Measurements from ENCODE around the gene CTDSPL. TPM values are rescaled to one million over a fixed set of nuclear protein-coding genes. Genes with fewer than 3 reads are reported as not detected.

The CTDSPL gene
- total RNA-seq, 1 experiment from 2014 or later, result 34.4 TPM

DNA sequence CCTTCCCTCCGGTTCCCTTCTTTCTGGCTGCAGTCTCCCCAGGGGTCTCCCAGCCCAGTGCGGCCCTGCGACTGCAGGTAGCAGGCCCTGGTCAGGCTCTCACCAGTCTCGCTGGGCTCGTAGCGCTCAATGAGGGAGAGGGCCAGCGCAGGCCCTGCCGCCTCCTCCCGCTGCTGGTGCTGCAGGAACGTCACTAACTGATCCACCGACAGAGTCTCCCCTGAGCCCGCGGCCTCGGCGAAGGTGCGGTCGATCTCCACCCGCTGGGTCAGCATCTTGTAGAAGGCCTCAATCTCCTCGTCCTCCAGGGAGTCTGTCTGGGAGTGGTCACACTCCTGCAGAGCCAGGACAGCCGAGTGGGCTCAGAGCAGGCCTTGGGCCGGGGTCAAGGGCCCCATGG lies 149.4 kb downstream of the CTDSPL start:
- H2AFZ ChIP-seq (ENCODE audit: low read depth, low read length, poor library complexity, severe bottlenecking), result no peak overlapping the region
- ChIA-PET CTCF (no interaction called here), RAD21 (ENCODE audit: low non-redundant PET in 1 of 2, low total read pairs in 2 of 2, uncharacterized antibody in 2 of 2, unreplicated experiment in 2 of 2) (no interaction called here), POLR2A (no interaction called here)
- H3K36me3 ChIP-seq (ENCODE audit: control insufficient read depth in 1 of 2, insufficient read depth in 2 of 2, low read length in 2 of 2), result peaks cover 0 to 1% of the 10 kb centered on the region in 2 experiments; a peak in 2 of 4 replicates
- H3K27ac ChIP-seq (ENCODE audit: low read depth, low read length), result no peak overlapping the region
- no TSS peak for BruUV-seq (replicated peaks)
- no peaks in the 10 kb centered on the region; a peak in 1 of 4 replicates for H3K9me3 ChIP-seq (ENCODE audit: control insufficient read depth in 1 of 2, insufficient read depth in 1 of 2, low read depth in 1 of 2, low read length in 2 of 2)
- H3K9ac ChIP-seq (ENCODE audit: low read length), result no peak overlapping the region
- no peak overlapping the region for H3K4me3 ChIP-seq (replicated peaks in 1 of 2; ENCODE audit: low read depth in 1 of 2, low read length in 2 of 2)
- no peaks in the 10 kb centered on the region for H3K9me2 ChIP-seq (ENCODE audit: insufficient read depth)
- H3K27me3 ChIP-seq (ENCODE audit: insufficient read depth, low read length), result no peaks in the 10 kb centered on the region
- no peaks in the 10 kb centered on the region for H3K79me2 ChIP-seq (ENCODE audit: insufficient read depth, low read length)
- no peaks in the 10 kb centered on the region for H4K20me1 ChIP-seq (ENCODE audit: insufficient read depth)
- no peak overlapping the region for H3K4me2 ChIP-seq (ENCODE audit: low read length)
- ATAC-seq (no peak), DNase-seq (ENCODE audit: low read depth, low spot score) (no peak)
- H3K4me1 ChIP-seq (ENCODE audit: control insufficient read depth in 1 of 2, insufficient read depth in 2 of 2, low read length in 2 of 2), result no peaks in the 10 kb centered on the region
- intact Hi-C loops (cut with micrococcal nuclease), result no loop called here
- TF ChIP-seq RAD21 (IDR thresholded peaks at IDR 0.05; ENCODE audit: low read depth), result no peak

DNA sequence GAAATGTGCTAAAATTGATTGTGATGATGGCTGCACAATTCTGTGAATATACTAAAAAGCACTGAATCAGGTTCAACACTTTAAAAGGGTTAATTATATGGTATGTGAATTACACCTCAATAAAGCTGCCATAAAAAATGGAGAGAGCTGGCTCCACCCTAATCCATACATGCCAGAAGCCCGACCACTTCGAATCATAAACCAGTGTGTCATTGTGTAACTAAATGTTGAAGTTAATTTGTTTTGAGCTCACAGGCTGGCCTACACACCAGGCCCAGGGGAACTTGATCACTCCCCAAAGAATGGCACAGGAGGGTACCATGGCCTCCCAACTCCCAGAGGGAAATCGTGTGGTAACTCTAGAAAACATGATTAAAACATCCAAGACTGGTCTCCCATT lies 153.8 kb downstream of the CTDSPL start:
- no peak overlapping the region for H3K4me2 ChIP-seq (ENCODE audit: low read length)
- no peaks in the 10 kb centered on the region for H4K20me1 ChIP-seq (ENCODE audit: insufficient read depth)
- intact Hi-C loops (cut with micrococcal nuclease), result no loop called here
- H3K9me3 ChIP-seq (ENCODE audit: control insufficient read depth in 1 of 2, insufficient read depth in 1 of 2, low read depth in 1 of 2, low read length in 2 of 2), result no peaks in the 10 kb centered on the region; a peak in 1 of 4 replicates
- CTCF ChIA-PET, result no interaction called here
- H3K9ac ChIP-seq (ENCODE audit: low read length), result no peak overlapping the region
- RAD21 ChIA-PET (ENCODE audit: low non-redundant PET in 1 of 2, low total read pairs in 2 of 2, uncharacterized antibody in 2 of 2, unreplicated experiment in 2 of 2), result no interaction called here
- H3K4me1 ChIP-seq (ENCODE audit: control insufficient read depth in 1 of 2, insufficient read depth in 2 of 2, low read length in 2 of 2), result no peaks in the 10 kb centered on the region
- peaks cover 0 to 7% of the 10 kb centered on the region in 2 experiments; a peak in 2 of 4 replicates for H3K36me3 ChIP-seq (ENCODE audit: control insufficient read depth in 1 of 2, insufficient read depth in 2 of 2, low read length in 2 of 2)
- POLR2A ChIA-PET, result no interaction called here
- no peak overlapping the region for H3K4me3 ChIP-seq (replicated peaks in 1 of 2; ENCODE audit: low read depth in 1 of 2, low read length in 2 of 2)
- H3K79me2 ChIP-seq (ENCODE audit: insufficient read depth, low read length), result no peaks in the 10 kb centered on the region
- ATAC-seq, result no peak
- DNase-seq (ENCODE audit: low read depth, low spot score), result no peak
- no peak overlapping the region for H3K27ac ChIP-seq (ENCODE audit: low read depth, low read length)
- H2AFZ ChIP-seq (ENCODE audit: low read depth, low read length, poor library complexity, severe bottlenecking), result no peak overlapping the region
- no peaks in the 10 kb centered on the region for H3K9me2 ChIP-seq (ENCODE audit: insufficient read depth)
- H3K27me3 ChIP-seq (ENCODE audit: insufficient read depth, low read length), result no peaks in the 10 kb centered on the region
- TF ChIP-seq FOSL1 (IDR thresholded peaks at IDR 0.05; ENCODE audit: low read depth) (no peak), CEBPB (IDR thresholded peaks at IDR 0.05; ENCODE audit: low read depth) (no peak), POLR2A (IDR thresholded peaks at IDR 0.05; ENCODE audit: borderline replicate concordance, extremely low read depth, insufficient read depth, insufficient read length) (no peak), SIN3A (IDR thresholded peaks at IDR 0.05; ENCODE audit: low read depth) (no peak), ZNF274 (IDR thresholded peaks at IDR 0.05; ENCODE audit: low read depth, low read length) (no peak), SRF (IDR thresholded peaks at IDR 0.05; ENCODE audit: low read depth) (no peak), ELF1 (IDR thresholded peaks at IDR 0.05; ENCODE audit: borderline replicate concordance, low read depth) (no peak), JUND (IDR thresholded peaks at IDR 0.05) (no peak), YY1 (IDR thresholded peaks at IDR 0.05; ENCODE audit: extremely low read depth, insufficient replicate concordance, low read depth, low read length) (no peak), EZH2 (IDR thresholded peaks at IDR 0.05) (no peak)
- TF ChIP-seq, protein P1, sequence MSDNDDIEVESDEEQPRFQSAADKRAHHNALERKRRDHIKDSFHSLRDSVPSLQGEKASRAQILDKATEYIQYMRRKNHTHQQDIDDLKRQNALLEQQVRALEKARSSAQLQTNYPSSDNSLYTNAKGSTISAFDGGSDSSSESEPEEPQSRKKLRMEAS (IDR thresholded peaks at IDR 0.05), result no peak
- TF ChIP-seq, protein P2, sequence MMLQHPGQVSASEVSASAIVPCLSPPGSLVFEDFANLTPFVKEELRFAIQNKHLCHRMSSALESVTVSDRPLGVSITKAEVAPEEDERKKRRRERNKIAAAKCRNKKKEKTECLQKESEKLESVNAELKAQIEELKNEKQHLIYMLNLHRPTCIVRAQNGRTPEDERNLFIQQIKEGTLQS (IDR thresholded peaks at IDR 0.05), result no peak
- no TSS peak for BruUV-seq (replicated peaks)

Data from HCT116 (cell line).